ENCODE measurements around the gene CFAP74.
"Not testable (repeated sequence)": the region's sequence is repeated elsewhere in the genome, so short reads cannot be mapped to it uniquely, and the experiment has no call there.

The CFAP74 gene

DNA sequence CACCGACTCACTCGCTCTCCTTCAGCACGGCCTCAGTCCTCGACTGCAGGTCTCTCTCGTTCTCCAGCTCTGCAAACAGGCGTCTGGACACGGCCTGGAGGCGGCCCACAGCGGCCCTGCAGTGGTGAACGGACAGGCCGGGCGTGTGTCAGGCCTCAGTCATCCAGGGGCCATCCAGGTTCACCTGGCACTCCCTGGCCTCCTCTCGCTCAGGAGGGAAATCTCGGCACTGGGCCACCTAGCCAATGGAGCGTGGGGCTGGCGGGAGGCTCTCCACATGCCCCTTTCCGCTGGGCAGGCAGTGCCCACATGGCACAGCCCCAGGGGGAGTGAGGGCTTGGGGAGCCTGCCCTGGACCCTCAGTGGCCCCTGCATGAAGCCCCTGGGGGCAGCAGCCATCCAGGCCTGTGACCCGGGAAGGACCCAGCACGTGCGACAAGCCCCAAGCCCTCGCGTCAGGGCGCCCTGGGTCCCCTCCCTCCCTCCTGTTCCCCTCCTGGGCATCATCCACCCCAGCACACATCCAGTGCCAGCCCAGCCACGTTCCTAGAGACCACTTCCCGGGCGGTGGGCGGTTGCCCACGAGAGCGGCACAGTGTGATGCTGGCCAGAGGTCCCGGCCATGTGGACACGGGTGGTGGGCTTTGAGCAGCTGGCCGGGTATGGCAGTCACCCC is 18.1 kb downstream of the CFAP74 start:
- DNase-seq, result no peak

DNA sequence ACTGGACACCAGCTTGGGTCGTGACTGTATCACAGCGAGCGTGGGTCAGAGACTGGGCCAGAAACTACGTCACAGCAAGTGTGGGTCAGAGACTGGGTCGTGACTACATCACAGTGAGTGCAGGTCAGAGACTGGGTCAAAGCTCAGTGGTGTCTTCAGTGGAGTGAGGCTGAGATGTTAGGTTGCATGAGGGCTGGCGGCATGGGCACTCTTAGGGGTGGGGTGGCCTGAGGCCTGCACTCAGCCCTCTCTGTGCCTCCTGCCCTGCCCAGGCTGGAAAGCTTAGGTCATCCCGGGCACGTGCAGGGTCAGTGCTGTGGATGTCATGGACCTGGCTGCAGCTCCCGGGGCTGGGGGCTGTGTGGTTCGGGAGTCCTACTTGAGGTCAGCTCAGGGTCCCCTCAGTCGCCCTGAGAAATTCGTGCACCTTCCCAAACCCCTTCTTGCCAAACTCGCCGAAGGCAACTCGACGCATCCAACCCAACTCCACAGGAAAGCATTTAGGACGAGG is 19.0 kb downstream of the CFAP74 start:
- no peak for DNase-seq

DNA sequence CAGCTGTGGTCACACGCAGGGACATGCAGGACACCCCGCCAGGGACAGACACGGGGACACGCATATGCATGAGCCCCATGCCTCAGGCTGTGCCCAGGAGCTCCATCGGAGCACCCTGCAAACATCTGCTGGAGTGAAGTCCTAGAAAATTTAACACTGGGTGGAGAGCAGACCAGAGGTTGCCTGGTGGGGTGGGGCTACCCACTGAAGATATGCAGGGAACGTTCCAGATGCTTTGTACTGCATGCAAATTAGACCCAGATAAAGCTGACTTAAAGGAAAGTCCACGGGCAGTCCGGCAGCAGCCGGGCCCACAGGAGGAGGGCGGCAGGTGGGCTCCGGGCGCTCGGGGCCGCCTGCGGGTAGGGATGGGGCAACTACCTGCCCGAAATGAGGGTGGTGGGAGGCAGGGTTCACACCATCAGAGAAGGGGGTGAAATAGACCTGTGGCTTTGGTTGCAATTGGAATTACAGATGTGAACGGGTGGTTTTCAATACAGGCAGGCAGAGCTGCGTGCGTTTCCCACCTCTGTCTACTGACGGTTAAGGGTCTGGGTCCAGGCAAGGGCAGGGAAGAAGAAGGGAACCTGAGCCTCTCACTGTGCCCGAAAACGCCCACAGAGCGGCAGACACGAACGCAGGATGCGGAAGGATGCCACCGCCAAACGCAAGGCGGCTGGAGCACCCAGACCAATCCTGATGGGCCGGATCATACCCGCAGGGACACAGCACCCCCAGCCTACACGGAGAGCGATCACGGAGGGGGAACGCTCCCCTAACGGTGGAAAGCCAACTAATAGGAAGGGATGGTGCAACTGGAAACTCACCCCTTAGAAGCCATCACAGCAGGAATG is 21.0 kb downstream of the CFAP74 start:
- no peak for DNase-seq

DNA sequence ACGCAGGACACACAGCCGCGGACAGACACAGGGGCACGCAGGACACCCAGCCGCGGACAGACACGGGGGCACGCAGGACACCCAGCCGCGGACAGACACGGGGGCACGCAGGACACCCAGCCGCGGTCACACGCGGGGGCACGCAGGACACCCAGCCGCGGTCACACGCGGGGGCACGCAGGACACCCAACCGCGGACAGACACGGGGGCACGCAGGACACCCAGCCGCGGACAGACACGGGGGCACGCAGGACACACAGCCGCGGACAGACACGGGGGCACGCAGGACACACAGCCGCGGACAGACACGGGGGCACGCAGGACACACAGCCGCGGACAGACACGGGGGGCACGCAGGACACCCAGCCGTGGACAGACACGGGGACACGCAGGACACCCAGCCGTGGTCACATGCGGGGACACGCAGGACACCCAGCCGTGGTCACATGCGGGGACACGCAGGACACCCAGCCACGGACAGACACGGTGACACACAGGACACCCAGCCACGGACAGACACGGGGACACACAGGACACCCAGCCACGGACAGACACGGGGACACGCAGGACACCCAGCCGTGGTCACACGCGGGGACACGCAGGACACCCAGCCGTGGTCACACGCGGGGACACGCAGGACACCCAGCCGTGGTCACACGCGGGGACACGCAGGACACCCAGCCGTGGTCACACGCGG is 21.8 kb downstream of the CFAP74 start:
- not testable (repeated sequence) for DNase-seq

DNA sequence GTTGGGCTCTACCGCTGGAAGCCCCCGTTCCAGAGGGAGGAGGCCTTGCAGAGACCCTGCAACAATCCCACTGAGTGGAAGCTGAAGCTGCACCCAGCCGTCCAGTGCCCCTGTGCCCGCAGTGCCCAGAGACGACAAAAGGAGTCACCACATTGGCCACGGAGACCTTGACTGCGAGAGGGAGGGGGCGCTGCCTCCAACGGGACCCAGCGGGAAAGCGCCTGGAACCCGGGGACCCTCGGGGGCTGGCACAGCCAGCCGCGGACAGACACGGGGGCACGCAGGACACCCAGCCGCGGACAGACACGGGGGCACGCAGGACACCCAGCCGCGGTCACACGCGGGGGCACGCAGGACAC is 22.5 kb downstream of the CFAP74 start:
- DNase-seq, result no peak

DNA sequence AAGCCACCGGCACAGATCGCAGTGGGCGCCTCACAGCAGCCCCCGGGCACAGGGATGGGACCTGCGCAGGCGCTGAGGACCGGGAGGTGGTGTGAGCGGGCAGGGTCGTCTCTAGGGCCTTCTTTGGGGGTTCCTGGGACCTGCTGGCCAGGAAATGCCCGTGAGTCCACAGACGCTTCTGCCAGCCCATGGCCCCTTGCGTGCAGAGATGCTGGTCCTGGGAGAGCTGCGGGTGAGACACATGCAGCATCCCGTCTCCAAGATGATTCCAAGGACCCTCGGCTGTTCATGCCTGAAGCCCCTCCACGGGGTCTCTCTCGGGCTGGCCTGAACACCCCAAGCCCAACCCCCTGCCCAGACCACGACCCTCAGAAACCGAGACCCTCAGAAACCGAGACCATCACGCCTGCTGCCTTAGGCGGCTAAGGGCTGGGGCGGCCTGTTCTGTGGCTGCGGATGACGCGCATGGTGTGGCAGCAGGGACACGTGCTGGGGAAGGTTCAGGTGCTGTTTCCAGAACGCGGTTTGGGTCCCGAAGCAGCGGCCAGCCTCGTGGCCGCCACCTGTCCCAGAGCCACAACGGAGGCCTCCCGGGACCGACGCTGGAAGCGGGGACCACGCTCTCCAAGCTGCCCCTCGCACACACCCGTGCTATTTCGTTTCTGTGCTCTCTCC is 23.0 kb downstream of the CFAP74 start:
- no peak for DNase-seq

DNA sequence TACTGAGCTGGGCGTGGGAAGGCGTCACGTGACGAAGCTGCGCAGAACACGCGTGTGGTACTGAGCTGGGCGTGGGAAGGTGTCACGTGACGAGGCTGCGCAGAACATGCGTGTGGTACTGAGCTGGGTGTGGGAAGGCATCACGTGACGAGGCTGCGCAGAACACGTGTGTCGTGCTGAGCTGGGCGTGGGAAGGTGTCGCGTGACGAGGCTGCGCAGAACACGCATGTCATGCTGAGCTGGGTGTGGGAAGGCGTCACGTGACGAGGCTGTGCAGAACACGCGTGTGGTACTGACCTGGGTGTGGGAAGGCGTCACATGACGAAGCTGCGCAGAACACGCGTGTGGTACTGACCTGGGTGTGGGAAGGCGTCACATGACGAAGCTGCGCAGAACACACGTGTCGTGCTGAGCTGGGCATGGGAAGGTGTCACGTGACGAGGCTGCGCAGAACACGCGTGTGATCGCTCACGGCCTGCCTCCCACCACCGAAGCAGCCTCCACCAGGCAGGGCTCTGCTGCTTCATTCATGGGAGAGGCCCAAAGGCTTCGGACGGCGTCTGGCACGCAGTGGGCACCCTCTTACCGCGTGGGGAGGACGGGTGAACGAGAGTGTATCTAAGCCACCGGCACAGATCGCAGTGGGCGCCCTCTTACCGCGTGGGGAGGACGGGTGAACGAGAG is 24.0 kb downstream of the CFAP74 start:
- no peak for DNase-seq

DNA sequence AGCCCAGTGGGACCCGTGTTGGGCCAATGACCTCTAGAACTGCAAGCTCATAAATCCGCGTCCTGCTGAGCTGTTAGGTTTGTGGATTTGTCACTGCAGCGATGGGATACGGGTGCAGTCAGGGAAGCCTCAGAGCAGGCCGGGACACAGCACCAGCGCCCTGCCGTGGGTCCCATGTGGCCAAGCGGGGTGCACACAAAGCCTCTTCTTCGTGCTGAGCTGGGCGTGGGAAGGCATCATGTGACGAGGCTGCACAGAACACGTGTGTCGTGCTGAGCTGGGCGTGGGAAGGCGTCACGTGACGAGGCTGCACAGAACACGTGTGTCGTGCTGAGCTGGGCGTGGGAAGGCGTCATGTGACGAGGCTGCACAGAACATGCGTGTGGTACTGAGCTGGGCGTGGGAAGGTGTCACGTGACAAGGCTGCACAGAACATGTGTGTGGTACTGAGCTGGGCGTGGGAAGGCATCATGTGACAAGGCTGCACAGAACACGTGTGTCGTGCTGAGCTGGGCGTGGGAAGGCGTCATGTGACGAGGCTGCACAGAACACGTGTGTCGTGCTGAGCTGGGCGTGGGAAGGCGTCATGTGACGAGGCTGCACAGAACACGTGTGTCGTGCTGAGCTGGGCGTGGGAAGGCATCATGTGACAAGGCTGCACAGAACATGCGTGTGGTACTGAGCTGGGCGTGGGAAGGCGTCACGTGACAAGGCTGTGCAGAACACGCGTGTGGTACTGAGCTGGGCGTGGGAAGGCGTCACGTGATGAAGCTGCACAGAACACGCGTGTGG is 24.7 kb downstream of the CFAP74 start:
- not testable (repeated sequence) for DNase-seq

DNA sequence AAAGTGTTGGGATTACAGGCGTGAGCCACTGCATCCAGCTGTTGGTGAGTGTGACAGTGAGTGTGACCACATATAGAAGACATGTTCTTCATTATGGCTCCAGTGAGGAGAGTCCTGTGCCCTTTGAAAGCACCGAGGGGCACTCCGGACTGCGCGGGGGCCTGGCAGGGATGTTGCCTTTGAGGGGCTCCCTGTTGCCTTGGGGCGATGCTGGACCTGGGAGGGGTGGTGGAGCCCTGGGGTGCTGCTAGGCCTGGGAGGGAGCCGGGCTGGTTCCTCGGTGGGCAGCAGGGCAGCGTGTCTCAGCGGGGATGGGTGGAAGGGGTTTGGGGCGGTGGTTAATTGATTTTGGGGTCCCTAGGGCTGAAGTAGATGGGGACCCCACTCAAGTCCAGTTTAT is 25.5 kb downstream of the CFAP74 start:
- no peak for DNase-seq

DNA sequence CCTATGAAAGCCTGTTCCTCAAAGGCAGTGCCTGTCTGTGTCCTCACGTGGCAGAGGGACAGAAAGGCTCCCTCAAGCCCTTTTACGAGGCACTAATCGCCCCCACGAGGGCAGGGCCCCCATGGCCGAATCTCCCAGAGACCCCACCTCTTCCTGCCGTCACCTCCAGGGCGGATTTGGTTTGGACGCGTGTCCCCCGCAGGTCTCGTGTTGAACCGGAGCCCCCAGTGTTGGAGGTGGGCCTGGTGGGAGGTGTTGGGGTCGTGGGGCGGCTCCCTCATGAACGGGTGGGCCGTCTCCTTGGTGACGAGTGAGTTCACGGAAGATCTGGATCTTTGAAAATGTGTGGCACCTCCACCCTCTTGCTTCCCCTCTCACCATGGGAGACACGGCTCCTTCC is 27.6 kb downstream of the CFAP74 start:
- DNase-seq, result no peak

DNA sequence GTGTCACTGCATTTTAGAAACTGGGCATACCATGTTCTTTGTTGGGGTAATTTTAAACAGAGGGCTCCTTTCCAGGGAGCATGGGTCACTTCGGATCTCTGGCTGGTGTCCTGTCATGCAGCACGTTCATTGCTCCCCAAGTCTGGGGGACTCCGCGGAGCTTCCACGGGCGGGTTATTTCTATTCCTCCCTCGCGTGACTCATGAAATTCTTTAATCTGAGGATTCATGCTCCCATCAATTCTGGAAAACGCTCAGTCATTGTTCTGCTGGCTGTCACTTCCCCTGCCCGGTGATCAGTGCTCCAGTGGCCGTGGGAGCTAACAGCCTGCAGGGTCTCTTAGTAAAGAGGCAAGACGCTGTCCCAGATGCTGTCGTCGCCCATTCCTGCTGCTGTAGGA is 28.1 kb downstream of the CFAP74 start:
- DNase-seq, result no peak

DNA sequence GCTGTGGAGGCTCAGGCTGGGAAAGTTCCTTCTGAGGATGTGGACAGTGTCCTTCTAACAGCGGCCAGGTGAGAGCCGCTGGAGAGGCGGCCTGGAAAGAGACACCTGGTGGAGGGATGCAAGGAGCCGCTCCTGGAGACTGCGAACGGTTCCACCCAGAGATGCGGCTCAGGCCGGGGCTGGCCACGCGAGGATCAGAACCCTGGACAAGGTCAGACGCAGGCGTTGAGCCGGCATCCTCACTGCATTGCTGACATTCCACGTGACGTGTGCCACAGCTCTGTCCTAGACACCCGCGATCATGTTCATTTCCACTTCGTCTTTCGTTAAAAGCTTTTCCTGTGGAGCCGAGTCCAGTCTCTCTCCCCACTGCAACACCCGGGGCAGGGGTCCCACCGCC is 28.8 kb downstream of the CFAP74 start:
- no peak for DNase-seq

DNA sequence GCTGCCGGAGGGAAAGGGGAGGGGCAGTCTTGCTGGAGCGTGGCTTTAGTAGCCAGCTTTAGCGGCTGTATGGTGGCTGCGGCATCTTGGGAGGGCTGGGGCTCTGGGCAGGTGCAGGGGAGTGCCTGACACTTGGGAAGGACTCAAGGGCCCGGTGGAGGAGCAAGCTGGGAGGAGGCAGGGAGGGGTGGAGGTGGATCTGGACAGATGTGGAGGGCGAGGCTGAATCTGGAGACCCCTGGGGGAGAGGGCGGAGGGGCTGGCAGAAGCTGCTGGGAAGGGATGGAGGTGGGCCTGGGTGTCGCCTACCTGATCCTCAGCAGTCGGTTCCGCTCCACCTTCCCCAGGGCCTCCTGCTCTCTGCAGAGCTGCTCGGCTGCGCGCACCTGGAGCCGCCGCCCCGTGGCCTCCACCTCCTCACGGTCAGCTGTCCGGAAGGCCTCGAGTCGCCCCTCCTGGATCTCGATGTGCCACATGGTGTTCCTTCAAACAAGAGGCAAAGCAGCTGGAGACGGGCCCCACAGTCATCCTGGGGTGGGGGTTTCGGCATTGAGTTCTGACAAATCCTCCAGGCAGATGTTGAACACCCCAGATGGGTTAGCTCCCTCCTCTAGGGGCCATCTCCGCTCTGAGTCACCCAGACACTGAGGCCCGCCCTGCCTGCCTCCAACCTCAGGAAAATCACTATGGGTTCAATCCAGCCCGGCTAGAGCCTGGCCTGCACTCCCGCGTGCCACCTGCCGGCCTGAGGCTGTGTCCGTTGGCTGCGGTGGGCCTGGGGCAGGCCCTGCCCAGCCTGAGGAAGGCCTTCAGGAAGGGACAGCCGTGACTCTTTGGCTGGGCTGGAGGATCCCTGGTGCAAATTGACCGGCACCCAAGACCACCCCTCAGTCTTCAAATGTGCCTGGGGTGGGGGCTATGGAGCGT is 29.6 kb downstream of the CFAP74 start:
- no peak for DNase-seq

DNA sequence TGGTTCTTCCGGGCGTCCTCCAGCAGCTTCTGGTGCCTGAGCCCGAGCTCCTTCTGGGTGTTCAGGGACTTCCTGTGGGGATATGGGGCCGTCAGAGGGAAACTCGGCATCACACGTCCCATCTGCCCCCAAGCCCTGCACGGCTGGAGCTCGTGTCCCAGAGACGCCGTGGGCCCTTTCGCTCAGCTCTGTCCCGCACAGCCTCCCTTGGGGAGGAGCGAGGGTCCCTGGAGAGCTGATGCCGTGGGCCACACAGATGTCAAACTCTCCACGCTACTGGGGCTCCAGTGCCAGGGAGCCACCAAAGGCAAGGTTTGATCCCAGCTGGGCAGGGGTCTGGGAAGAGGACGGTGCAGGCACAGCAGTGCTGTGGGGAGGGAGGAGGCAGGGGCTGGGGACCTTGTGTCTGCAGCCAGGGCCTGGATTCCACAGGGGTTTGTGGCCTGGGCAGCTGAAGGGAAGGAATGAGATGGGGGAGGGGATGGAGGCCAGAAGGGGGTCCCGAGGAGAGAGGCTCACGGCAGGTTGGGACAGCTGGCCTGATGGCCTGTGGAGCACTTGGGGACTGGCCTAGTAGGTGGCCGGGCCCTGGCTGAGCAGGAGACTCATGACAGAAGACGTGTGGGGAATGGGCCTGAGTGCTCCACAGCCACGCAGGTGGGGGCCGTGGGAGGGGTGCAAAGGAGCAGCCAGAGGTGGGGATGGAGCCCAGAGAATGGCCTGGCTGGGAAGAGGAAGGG is 30.4 kb downstream of the CFAP74 start:
- no peak for DNase-seq

DNA sequence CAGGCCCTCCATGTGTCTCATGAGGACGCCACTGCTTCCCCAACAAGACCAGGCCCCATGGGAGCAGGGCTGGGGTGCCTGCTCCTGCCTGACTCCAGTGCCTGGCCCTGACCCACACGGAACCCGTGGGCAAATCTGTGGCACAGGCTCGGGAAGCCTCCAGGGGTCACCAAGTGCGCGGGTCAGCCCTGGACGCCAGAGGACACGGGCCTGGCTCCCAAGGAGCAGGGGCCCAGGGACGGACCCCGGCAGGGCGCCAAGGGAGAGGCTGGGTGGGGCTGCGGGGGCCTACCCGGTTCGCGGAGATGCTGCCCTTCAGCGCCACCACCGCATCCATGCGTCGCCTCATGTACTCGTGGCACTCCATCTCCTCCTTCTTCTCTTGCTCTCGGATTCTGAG is 31.9 kb downstream of the CFAP74 start:
- DNase-seq, result no peak

DNA sequence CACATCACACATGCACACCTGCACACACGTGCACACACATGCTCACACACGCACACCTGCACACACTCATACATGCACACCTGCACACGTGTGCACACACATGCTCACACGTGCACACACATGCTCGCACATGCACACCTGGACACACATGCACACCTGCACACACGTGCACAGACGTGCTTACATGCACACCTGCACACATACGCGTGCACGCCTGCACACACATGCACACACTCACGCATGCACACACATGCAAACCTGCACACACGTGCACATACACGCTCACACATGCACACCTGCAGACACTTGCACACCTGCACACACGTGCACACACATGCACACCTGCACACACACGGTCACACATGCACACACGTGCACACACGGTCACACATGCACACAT is 32.6 kb downstream of the CFAP74 start:
- no peak for DNase-seq

DNA sequence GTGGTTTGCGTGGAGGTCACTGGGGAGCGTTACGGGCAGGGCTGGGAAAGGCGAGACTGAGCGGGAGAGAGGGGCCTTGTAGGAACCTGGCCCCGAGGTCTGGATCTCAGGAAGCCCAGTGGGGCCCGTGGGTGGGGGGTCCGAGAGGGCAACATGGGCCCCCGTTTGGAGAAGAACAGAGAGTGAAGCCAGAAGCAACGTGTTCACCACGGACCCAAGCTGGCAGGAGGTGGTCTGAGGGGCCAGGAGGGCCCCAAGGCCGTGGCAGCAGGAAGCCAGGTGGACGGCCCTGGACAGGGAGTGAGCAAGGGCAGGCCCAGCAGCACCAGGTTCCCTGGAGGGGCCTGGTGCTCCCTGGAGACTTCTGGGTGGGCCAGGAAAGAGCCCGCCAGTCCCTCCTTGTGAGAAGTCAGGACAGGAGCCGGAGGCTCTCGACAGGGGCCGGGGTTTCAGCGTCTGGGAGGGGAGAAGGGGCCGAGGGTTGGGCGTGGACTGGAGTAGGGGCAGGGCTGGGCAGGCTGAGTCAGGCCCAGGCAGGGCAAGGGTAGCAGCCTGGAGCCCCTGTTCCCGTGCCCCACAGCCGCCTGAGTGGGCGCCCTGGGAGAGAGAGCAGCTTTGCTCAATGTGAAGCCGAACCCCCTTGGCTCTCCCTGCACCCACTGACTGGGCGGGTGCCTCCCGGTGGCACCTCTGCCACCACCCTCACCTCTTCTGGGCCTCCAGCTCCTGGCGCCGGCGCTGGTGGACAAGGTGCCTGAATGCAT is 33.5 kb downstream of the CFAP74 start:
- no peak for DNase-seq

DNA sequence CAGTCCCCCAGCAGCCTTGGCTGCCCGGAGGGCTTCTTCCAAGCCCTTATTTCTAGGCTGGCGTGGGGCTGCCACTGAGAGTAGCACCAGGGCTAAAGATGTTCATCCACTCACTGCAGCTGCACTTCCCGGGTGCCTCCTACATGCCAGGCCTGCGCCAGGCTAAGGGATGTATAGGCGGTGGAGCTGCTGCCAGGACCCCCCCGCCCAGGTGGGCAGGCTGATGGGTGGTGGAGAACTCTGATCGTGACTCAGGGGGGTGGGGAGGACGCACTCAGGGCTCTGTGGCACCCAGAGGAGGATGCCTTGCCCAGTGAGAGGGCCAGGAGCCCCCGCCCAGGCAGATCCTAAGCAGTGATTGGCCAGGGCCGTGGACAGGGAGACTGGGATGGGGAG is 34.1 kb downstream of the CFAP74 start:
- DNase-seq, result no peak

Data from SIG-M5 (cell line).